Thoracic aorta (tissue), 2 donors: ENCODE measurements around the gene RFX1. TPM values are rescaled to one million over a fixed set of nuclear protein-coding genes. Genes with fewer than 3 reads are reported as not detected.

ENCODE experiments used
- ATAC-seq: fragments of 150-250 bp; one replicate; pipeline ENCODE4 v1.8.0; 2017; ENCODE audit warnings: low read depth; ENCODE audit not compliant: insufficient number of reproducible peaks, low FRiP score
- DNase-seq: peaks from one replicate; pipeline ENCODE4 v3.0.0-alpha.2; 2020; ENCODE audit warnings: low spot score
- H3K27ac ChIP-seq, 2 donors: fragments of 200-600 bp; sonication (generic); 1 replicate in 1 of 2; 2 replicates in 1 of 2; pipeline ENCODE4 v1.5.1; 2016; ENCODE audit warnings: mild to moderate bottlenecking in 2 of 2, moderate library complexity in 2 of 2
- H3K27me3 ChIP-seq: fragments of 200-600 bp; sonication (generic); replicated peaks from 2 replicates; pipeline ENCODE4 v1.6.0; 2016; ENCODE audit warnings: mild to moderate bottlenecking; ENCODE audit not compliant: insufficient read depth
- H3K36me3 ChIP-seq: fragments of 200-600 bp; sonication (generic); one replicate; pipeline ENCODE4 v1.5.1; 2016
- H3K4me1 ChIP-seq, 2 donors: fragments of 200-600 bp; sonication (generic); 1 replicate in 1 of 2; 2 replicates in 1 of 2; pipeline versions ENCODE4 v1.5.1 to v1.6.0; 2016; ENCODE audit warnings: low read depth in 2 of 2, mild to moderate bottlenecking in 1 of 2; ENCODE audit not compliant: control insufficient read depth in 1 of 2
- H3K4me3 ChIP-seq: fragments of 200-600 bp; sonication (generic); 2 replicates; pipeline ENCODE4 v1.5.1; 2016; ENCODE audit warnings: mild to moderate bottlenecking
- H3K9me3 ChIP-seq: fragments of 200-600 bp; sonication (generic); 2 replicates; pipeline ENCODE4 v1.5.1; 2016
- CTCF ChIP-seq: fragments of 200-600 bp; sonication (generic); IDR thresholded peaks from one replicate; pipeline ENCODE4 v1.5.1; 2019; ENCODE audit warnings: antibody characterized with exemption
- total RNA-seq, 2 donors: library from RNA; depleted of rRNA; stranded (reverse); fragments of >200 nt; gene quantifications; one replicate each; pipeline versions ENCODE4 v1.1.0 to v1.2.3, GENCODE V29; 2016

RFX1 gene
- total RNA-seq, 2 donors from 2014 or later = 3.0 to 5.7 TPM

GRCh38 chr19:13960863-13961784 lies 45.0 kb downstream of the RFX1 start:
- no peak overlapping the region for H3K27ac ChIP-seq
- H3K4me3 ChIP-seq = no peak overlapping the region
- peaks cover 39% of the 10 kb centered on the region for H3K36me3 ChIP-seq
- ATAC-seq (no peak), DNase-seq (no peak)
- no peaks in the 10 kb centered on the region for H3K9me3 ChIP-seq
- H3K4me1 ChIP-seq = no peaks in the 10 kb centered on the region
- no peak for TF ChIP-seq CTCF
- no peaks in the 10 kb centered on the region for H3K27me3 ChIP-seq

- Histone ChIP-seq H3K9me3 (no peaks in the 10 kb centered on the region), H3K4me3 (no peak overlapping the region), H3K36me3 (peaks cover 38% of the 10 kb centered on the region), H3K27ac (no peak overlapping the region), H3K27me3 (no peaks in the 10 kb centered on the region), H3K4me1 (no peaks in the 10 kb centered on the region)
- TF ChIP-seq CTCF = no peak
- ATAC-seq = no peak
- DNase-seq = no peak
These were observed 45.9 kb downstream of the RFX1 start for GRCh38 chr19:13959962-13960862.

- ATAC-seq (no peak), DNase-seq (no peak)
- no peak for TF ChIP-seq CTCF
- Histone ChIP-seq H3K27ac (no peak overlapping the region), H3K9me3 (no peaks in the 10 kb centered on the region), H3K4me3 (no peak overlapping the region), H3K4me1 (no peaks in the 10 kb centered on the region), H3K27me3 (no peaks in the 10 kb centered on the region), H3K36me3 (peaks cover 44% of the 10 kb centered on the region)
These were observed 46.8 kb downstream of the RFX1 start for GRCh38 chr19:13959141-13959961.

DNA sequence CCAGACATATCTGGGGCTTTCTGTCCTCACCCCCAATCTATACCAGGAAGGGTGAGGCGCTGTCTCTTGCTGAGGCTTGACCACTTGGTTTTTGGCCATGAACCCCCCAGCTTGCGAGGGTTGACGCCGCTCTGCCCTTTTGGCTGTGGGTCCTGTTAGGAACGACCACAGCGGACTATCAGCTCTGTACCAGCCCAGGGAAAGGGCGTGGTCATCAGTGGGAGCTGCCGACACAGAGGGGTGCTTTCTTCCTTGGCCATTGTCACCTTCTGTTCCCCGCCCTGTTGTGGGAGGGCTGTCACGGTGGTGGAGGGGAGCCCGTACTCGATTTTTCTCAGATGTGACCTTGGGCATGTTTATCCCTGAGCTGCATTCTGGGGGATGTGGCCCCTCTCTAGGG lies 48.1 kb downstream of the RFX1 start:
- H3K9me3 ChIP-seq = no peaks in the 10 kb centered on the region
- ATAC-seq = no peak
- peaks cover 46% of the 10 kb centered on the region for H3K36me3 ChIP-seq
- H3K27ac ChIP-seq = no peak overlapping the region
- peaks cover 0 to 11% of the 10 kb centered on the region in 2 donors for H3K4me1 ChIP-seq
- DNase-seq = no peak
- TF ChIP-seq CTCF = no peak
- no peak overlapping the region for H3K4me3 ChIP-seq
- no peaks in the 10 kb centered on the region for H3K27me3 ChIP-seq
